Measurements from ENCODE around the gene PTPRN2.

GRCh38 chr7:157936976-157937375 lies 650.6 kb downstream of the PTPRN2 start:
- TF ChIP-seq GATA2 (IDR thresholded peaks at IDR 0.05; ENCODE audit: low read depth, low read length) = no peak
- TF ChIP-seq GATA3 (IDR thresholded peaks at IDR 0.05; ENCODE audit: low read depth, low read length) = no peak

Data from SH-SY5Y (cell line).